MM.1S (cell line): ENCODE data around the gene SLC35F3.

ENCODE experiments used
- DNase-seq: peaks from one replicate; pipeline ENCODE4 v3.0.0-alpha.2; 2015
- H2AFZ ChIP-seq: fragments of 300-600 bp; sonication (generic); 2 replicates; pipeline ENCODE4 v1.6.0; 2016; ENCODE audit warnings: antibody characterized with exemption, low read length
- H3F3A ChIP-seq: fragments of 300-600 bp; sonication (generic); 2 replicates; pipeline ENCODE4 v1.6.1; 2016; ENCODE audit warnings: mild to moderate bottlenecking, antibody characterized with exemption, low read length, moderate library complexity, mixed read lengths; ENCODE audit not compliant: insufficient read depth
- H3K27ac ChIP-seq: fragments of 300-600 bp; sonication (generic); 2 replicates; pipeline ENCODE4 v1.5.1; 2016; ENCODE audit warnings: mild to moderate bottlenecking, low read length
- H3K27me3 ChIP-seq: fragments of 300-600 bp; sonication (generic); replicated peaks from 2 replicates; pipeline ENCODE4 v1.6.0; 2016; ENCODE audit warnings: low read length; ENCODE audit not compliant: insufficient read depth
- H3K36me3 ChIP-seq: fragments of 300-600 bp; sonication (generic); replicated peaks from 2 replicates; pipeline ENCODE4 v1.6.1; 2016; ENCODE audit warnings: mild to moderate bottlenecking, low read length, mixed read lengths; ENCODE audit not compliant: insufficient read depth
- H3K4me1 ChIP-seq: fragments of 300-600 bp; sonication (generic); 2 replicates; pipeline ENCODE4 v1.6.1; 2016; ENCODE audit warnings: low read length, mixed read lengths
- H3K4me2 ChIP-seq: fragments of 300-600 bp; sonication (generic); 2 replicates; pipeline ENCODE4 v1.6.0; 2016; ENCODE audit warnings: low read depth, low read length
- H3K4me3 ChIP-seq: fragments of 300-600 bp; sonication (generic); 2 replicates; pipeline ENCODE4 v1.5.1; 2016; ENCODE audit warnings: low read length, mixed read lengths
- H3K79me2 ChIP-seq: fragments of 300-600 bp; sonication (generic); 2 replicates; pipeline ENCODE4 v1.6.1; 2016; ENCODE audit warnings: mixed run types, low read length, mixed read lengths
- H3K9ac ChIP-seq: fragments of 300-600 bp; sonication (generic); 2 replicates; pipeline ENCODE4 v1.6.1; 2016; ENCODE audit warnings: low read length, mixed read lengths
- H3K9me2 ChIP-seq: fragments of 300-600 bp; sonication (generic); replicated peaks from 2 replicates; pipeline ENCODE4 v1.6.1; 2016; ENCODE audit warnings: mild to moderate bottlenecking, low read length, mixed read lengths; ENCODE audit not compliant: insufficient read depth
- H3K9me3 ChIP-seq: fragments of 300-600 bp; sonication (generic); replicated peaks from 2 replicates; pipeline ENCODE4 v1.6.1; 2016; ENCODE audit warnings: mild to moderate bottlenecking, low read length, mixed read lengths; ENCODE audit not compliant: insufficient read depth
- H4K20me1 ChIP-seq: fragments of 300-600 bp; sonication (generic); 2 replicates; pipeline ENCODE4 v1.6.1; 2016; ENCODE audit warnings: mild to moderate bottlenecking, low read length, moderate library complexity, mixed read lengths; ENCODE audit not compliant: insufficient read depth
- CTCF ChIP-seq: fragments of 300-600 bp; sonication (generic); IDR thresholded peaks from 2 replicates; pipeline ENCODE4 v1.5.1; 2016; ENCODE audit warnings: antibody characterized with exemption, low read length, mixed read lengths
- EZH2 ChIP-seq: fragments of 300-600 bp; sonication (generic); optimal IDR thresholded peaks from 2 replicates; pipeline ENCODE3; 2017; ENCODE audit warnings: low read depth, mild to moderate bottlenecking, antibody characterized with exemption, low read length, mixed read lengths
- EZH2phosphoT487 ChIP-seq: fragments of 300-600 bp; sonication (generic); IDR thresholded peaks from 2 replicates; pipeline ENCODE4 v1.6.1; 2018; ENCODE audit warnings: antibody characterized with exemption, low read length

The SLC35F3 gene

GRCh38 chr1:234316486-234316885, 412.0 kb downstream of the SLC35F3 start:
- H3K27ac ChIP-seq: no peak overlapping the region
- no peak overlapping the region for H3K9ac ChIP-seq
- no peaks in the 10 kb centered on the region for H3K79me2 ChIP-seq
- H3K4me1 ChIP-seq: no peaks in the 10 kb centered on the region
- no peaks in the 10 kb centered on the region for H3K36me3 ChIP-seq
- no peak overlapping the region for H2AFZ ChIP-seq
- H4K20me1 ChIP-seq: no peaks in the 10 kb centered on the region
- H3K9me3 ChIP-seq: no peaks in the 10 kb centered on the region
- H3K4me3 ChIP-seq: no peak overlapping the region
- no peak for DNase-seq
- no peaks in the 10 kb centered on the region for H3F3A ChIP-seq
- TF ChIP-seq EZH2phosphoT487 (no peak), EZH2 (no peak)
- no peak overlapping the region for H3K4me2 ChIP-seq
- no peaks in the 10 kb centered on the region for H3K27me3 ChIP-seq
- no peaks in the 10 kb centered on the region for H3K9me2 ChIP-seq

GRCh38 chr1:234316937-234317336, 412.5 kb downstream of the SLC35F3 start:
- Histone ChIP-seq H3K4me1 (no peaks in the 10 kb centered on the region), H2AFZ (no peak overlapping the region), H4K20me1 (no peaks in the 10 kb centered on the region), H3K9ac (no peak overlapping the region), H3K9me3 (no peaks in the 10 kb centered on the region), H3K9me2 (no peaks in the 10 kb centered on the region), H3K27ac (no peak overlapping the region), H3K27me3 (no peaks in the 10 kb centered on the region), H3K4me2 (no peak overlapping the region), H3K36me3 (no peaks in the 10 kb centered on the region), H3K79me2 (no peaks in the 10 kb centered on the region), H3K4me3 (no peak overlapping the region), H3F3A (no peaks in the 10 kb centered on the region)
- no peak for DNase-seq
- no peak for TF ChIP-seq EZH2

GRCh38 chr1:234320069-234320468, 415.6 kb downstream of the SLC35F3 start:
- Histone ChIP-seq H3K4me1 (no peaks in the 10 kb centered on the region), H3K36me3 (no peaks in the 10 kb centered on the region), H3K9me3 (no peaks in the 10 kb centered on the region), H3K27ac (no peak overlapping the region), H3K9ac (no peak overlapping the region), H3K27me3 (peaks cover 5% of the 10 kb centered on the region; the same call in 1 of the 2 replicates), H3F3A (no peaks in the 10 kb centered on the region), H3K4me3 (no peak overlapping the region), H3K9me2 (no peaks in the 10 kb centered on the region), H4K20me1 (no peaks in the 10 kb centered on the region), H2AFZ (no peak overlapping the region), H3K79me2 (no peaks in the 10 kb centered on the region), H3K4me2 (no peak overlapping the region)
- TF ChIP-seq CTCF (no peak), EZH2phosphoT487 (no peak), EZH2 (no peak)
- no peak for DNase-seq

GRCh38 chr1:234320549-234320948, 416.1 kb downstream of the SLC35F3 start:
- Histone ChIP-seq H3K9ac (no peak overlapping the region), H3F3A (no peaks in the 10 kb centered on the region), H3K4me1 (no peaks in the 10 kb centered on the region), H3K9me3 (no peaks in the 10 kb centered on the region), H4K20me1 (no peaks in the 10 kb centered on the region), H3K9me2 (no peaks in the 10 kb centered on the region), H2AFZ (no peak overlapping the region), H3K4me2 (no peak overlapping the region), H3K36me3 (no peaks in the 10 kb centered on the region), H3K4me3 (no peak overlapping the region), H3K79me2 (no peaks in the 10 kb centered on the region), H3K27me3 (peaks cover 8% of the 10 kb centered on the region; the same call in 1 of the 2 replicates), H3K27ac (no peak overlapping the region)
- TF ChIP-seq EZH2phosphoT487 (no peak), CTCF (no peak), EZH2 (no peak)
- DNase-seq: no peak
